HT-29 (cell line): ENCODE data around the gene ABLIM1. TPM values are rescaled to one million over a fixed set of nuclear protein-coding genes. Genes with fewer than 3 reads are reported as not detected.
"Not testable (repeated sequence)": the region's sequence is repeated elsewhere in the genome, so short reads cannot be mapped to it uniquely, and the experiment has no call there.

Source experiments
- DNase-seq: peaks from one replicate; pipeline ENCODE4 v3.0.0-alpha.2; 2015; ENCODE audit warnings: low spot score
- total RNA-seq: library from RNA; depleted of rRNA; stranded (reverse); fragments of >200 nt; shearing (Covaris generic); gene quantifications from 2 replicates; pipeline ENCODE4 v1.2.3, GENCODE V29; 2014; rRNA removed

Gene ABLIM1
- 45.9 and 52.1 TPM in 2 replicates for total RNA-seq

DNA sequence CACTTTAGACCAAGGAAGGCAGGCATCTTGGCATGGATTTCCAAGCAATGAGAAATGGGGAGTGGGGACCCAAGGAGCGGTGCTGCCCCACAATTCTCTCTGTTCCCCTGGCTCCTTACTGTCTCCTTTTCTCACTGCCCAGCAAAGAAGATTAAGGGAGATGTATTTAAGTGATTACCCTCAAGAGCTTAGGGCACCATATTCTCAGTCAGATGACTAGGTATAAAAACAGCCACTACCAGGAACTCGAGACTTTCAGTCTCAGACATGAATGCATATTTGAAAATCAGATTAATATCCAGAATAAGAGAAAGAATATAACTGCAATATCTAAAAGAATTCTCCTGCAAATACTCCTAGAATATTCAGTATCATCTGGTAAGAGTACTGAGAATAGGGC, at the start of gene ABLIM1:
Gene ABLIM1 (minus strand): TSS at position 101 of the 400 bp plus-strand sequence. CDS start 75 bp downstream, at position 26.
- no peak for DNase-seq

GRCh38 chr10:114706458-114707055, 48.5 kb upstream of the ABLIM1 start:
- no peak for DNase-seq

- DNase-seq, result no peak
Observed at GRCh38 chr10:114704679-114705078, 46.6 kb upstream of the ABLIM1 start.

GRCh38 chr10:114703377-114704107, 45.5 kb upstream of the ABLIM1 start:
- DNase-seq, result peak; percentile 54

GRCh38 chr10:114698271-114699061, 40.4 kb upstream of the ABLIM1 start:
- no peak for DNase-seq

DNA sequence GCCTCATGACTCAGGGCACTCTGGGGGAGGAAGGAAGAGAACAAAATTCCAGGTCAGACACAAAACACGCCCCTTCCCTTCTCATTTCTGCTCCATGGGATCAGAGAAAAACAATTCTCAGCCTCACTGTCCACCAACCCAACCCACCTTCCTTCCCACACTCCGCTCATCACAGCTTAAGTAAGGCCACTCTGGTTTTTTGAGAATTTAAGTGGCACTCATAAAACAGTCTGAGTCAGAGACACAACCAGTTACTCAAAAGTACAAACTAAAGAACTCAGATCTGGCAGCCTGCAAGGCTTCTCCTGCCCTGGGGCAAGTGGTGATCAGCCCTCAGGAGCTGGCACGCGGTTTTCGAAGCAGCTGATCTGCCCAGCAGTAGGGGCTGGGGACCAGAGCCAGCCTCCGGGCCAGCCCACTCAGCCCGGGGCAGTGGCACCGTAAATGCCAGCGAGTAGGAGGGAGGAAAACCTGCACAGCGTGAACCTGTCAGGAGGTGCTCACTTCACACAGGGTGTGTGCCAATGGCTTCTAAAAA, 39.1 kb upstream of the ABLIM1 start:
- DNase-seq, result no peak

GRCh38 chr10:114696301-114696700, 38.2 kb upstream of the ABLIM1 start:
- not testable (repeated sequence) for DNase-seq

GRCh38 chr10:114694752-114695151, 36.7 kb upstream of the ABLIM1 start:
- peak; percentile 72 for DNase-seq

GRCh38 chr10:114694062-114694461, 36.0 kb upstream of the ABLIM1 start:
- DNase-seq, result no peak

DNA sequence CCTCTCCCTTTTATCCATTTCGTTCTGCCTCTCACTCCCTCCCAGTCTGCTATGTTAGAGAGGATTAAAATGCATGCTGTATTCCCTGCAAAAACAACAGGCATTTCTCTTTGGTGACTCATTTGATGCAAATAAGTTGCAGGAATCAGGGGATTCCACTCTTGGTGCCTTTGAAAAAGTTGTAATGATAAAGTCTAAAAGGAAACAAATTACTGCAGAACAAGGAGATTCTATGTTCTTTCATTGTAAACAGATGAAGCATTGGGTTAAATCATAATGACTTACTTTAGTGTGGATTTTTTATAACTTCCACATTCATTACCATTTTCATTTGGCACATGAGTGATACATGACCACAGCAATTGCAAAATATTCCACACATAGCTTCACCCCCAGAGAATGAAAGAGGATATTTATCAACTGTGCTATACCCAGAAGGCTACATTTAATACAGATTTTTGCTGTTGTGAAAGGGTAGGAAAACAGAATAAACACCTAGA, 33.4 kb upstream of the ABLIM1 start:
- no peak for DNase-seq

DNA sequence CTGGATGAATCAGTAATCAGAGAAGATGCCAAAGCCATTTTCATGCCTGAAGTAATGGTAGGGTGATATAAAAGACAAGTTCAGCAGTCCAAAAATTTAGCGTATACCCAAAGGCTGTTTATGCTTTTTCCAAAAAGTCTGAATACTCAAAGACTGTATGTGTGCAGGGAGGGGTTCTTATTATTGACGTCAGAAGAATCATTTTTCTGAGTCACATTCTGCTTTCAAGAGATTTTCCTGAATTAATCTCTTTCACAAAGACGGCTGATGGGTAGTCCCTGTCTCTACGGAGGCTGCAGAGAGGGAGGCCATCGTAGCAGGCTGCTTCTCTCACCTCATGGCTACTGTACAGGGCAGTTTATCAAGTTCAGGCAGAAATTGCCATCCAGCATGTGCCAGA, 30.7 kb upstream of the ABLIM1 start:
- no peak for DNase-seq

DNA sequence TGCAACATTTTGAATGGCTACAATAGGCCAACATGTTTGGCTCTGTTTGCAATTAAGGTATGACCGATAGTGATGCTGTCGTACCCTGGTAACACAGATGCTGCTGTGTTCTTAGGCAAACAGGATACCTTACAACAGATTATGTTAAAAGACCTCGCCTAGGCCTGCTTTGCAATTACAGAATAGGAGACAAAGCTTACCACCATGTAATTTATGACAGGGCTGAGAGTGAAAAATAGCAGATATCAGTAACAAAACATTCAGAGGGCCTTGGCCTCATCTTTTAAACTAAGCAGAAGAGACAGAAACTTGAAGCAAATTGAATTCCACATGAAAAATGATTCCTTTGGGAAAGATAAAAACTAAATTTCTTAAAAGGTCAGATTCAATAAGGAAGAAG, 29.4 kb upstream of the ABLIM1 start:
- DNase-seq, result no peak

DNA sequence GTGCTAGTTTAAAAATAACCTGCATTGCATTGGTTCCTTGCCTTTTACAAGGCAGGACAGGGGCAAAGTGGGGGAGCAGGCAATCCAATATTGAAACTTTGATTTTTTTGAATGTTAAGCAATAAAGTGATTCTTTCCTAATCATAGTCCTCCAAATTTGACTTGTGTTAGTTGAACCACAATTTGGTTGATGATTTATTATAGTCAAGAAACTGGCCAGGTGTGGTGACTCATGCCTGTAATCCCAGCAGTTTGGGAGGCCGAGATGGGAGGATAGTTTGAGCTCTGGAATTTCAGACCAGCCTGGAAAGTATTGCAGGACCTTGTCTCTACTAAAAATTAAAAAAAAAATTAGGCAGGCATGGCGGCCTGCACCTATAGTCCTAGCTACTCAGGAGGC, 27.9 kb upstream of the ABLIM1 start:
- no peak for DNase-seq

GRCh38 chr10:114685456-114685855, 27.4 kb upstream of the ABLIM1 start:
- no peak for DNase-seq

DNA sequence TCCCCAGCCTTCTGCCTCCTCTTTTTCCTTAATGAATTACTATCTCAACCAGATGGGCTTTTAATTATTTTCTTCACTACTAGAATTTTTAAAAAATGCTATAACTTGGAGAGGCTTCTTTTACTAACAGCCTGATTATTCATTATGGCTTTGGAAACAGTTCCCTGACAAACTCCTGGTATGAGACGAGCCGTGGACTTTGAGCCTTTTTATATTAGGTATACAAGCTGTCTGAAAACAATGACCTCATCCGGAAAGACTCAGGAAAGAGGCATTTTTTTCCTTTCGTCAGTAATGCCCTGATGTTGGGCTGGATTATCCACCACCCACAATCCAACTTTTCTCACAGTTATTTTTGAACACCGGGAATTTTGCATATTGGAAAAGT, 26.7 kb upstream of the ABLIM1 start:
- DNase-seq, result peak; percentile 83

DNA sequence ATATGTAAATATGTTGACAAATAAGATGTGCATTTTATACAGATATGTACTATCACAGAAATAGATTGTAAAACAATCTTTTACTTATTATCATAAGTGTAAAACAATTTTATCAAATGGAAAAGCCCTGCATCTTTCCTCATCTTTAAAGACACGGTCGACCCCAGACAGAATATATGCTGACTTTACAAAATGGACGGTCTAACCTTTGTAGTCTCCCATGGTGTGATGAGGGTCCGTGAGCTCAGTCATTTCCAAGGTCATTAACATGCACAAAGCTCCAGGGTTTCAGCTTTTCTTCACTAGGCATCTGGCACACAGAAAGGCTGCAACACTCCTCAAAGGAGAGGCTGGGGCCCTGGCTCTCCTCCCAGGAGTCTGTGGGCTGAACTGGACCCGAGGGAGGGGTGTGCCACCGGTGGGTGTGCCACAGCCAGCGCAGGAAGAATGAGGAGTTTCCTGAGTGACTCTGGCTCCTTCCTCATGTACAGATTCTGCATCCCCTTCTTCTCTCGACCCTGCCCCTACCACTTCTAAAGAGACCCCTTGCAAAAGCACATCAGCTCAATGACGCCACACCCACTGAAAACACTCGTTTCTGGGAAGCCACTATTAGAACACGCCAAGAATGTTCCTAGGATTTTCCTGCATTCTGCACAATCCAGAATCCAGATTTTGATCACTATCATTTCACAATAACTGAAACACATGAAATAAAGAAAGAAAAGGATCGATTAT, 26.2 kb upstream of the ABLIM1 start:
- peak; percentile 38 for DNase-seq

- DNase-seq, result no peak
Observed at GRCh38 chr10:114683593-114683992, 25.5 kb upstream of the ABLIM1 start.

DNA sequence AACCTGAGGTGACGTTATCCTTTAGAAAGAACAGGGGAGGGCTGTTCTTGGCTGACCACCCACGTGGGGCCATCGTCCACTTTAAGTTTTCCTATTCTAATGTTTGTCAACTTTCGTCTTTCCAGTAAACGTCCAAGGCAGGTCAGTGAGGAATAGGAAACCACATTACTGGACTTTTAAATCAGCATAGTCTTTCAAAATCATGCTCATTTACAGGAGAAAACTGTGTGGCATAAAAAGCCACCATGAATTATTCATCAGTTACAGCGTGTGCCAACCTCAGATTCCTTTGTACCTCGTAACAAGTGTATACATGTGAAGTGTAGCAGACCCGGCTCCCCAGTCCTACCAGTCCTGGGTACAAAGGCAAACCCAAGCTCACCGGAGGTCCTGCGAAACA, 25.1 kb upstream of the ABLIM1 start:
- no peak for DNase-seq

DNA sequence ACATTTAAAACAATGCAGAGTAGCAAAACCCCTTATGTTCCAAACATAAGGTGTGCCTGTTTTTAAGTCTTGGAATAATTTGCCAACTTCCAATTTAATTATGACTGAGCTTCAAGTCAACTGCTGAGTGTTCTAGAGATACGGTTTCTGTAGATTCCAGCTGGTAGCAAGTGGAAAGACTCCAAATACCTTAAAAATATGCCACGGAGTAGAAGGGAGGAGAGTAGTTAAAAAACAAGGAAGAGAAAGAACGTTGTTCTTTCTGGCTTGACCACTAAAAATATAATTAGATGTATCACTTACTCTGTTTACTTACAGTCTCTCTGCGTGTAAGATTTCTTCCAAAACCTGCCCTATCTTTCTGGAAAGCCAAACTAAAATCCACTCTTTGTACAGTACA, 24.5 kb upstream of the ABLIM1 start:
- DNase-seq, result no peak

DNA sequence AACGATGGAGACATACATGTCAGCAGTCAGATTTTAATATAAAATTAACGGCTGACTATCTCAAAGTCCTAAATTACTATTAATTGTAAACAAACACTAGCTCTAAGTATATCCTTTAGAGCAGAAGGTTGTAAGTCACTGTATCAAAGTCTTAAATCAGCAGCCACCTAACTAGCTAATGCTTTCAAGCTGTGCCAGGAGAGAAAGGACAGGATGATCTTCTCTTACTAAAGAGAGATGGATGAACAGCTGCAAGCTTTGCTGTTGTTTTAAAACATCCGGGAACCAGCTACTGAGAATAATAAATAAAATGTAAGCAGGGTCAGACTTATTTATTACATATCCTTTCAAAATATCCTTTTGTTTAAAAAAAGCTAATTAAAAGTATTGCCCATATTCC, 24.0 kb upstream of the ABLIM1 start:
- no peak for DNase-seq

- DNase-seq, result no peak
Observed at GRCh38 chr10:114681542-114681941, 23.5 kb upstream of the ABLIM1 start.
